ENCODE results near the gene SCN4B. TPM values are rescaled to one million over a fixed set of nuclear protein-coding genes. Genes with fewer than 3 reads are reported as not detected.

SCN4B gene
- total RNA-seq, 2 experiments from 2014 or later: 0.17 TPM; not detected in 1

- H3K27me3 Mint-ChIP-seq: peaks cover 13% of the 10 kb centered on the region
- no peaks in the 10 kb centered on the region for H3K36me3 Mint-ChIP-seq
- H3K27ac Mint-ChIP-seq: no peak overlapping the region
- H3K4me1 Mint-ChIP-seq: peaks cover 1% of the 10 kb centered on the region
- DNase-seq (no peak), ATAC-seq (ENCODE audit: low read depth) (no peak)
- no peaks in the 10 kb centered on the region for H3K9me3 Mint-ChIP-seq
- POLR2A ChIA-PET: no interaction called here
- no peak overlapping the region for H3K4me3 Mint-ChIP-seq
Observed at GRCh38 chr11:118169300-118170140, 16.9 kb upstream of the SCN4B start.

- POLR2A ChIA-PET: no interaction called here
- Mint-ChIP-seq H3K27ac (no peak overlapping the region), H3K4me3 (no peak overlapping the region), H3K27me3 (peaks cover 16% of the 10 kb centered on the region), H3K9me3 (no peaks in the 10 kb centered on the region), H3K36me3 (no peaks in the 10 kb centered on the region), H3K4me1 (peaks cover 1% of the 10 kb centered on the region)
- no peak for DNase-seq
- no peak for ATAC-seq (ENCODE audit: low read depth)
Observed at GRCh38 chr11:118168751-118169150, 16.1 kb upstream of the SCN4B start.

DNA sequence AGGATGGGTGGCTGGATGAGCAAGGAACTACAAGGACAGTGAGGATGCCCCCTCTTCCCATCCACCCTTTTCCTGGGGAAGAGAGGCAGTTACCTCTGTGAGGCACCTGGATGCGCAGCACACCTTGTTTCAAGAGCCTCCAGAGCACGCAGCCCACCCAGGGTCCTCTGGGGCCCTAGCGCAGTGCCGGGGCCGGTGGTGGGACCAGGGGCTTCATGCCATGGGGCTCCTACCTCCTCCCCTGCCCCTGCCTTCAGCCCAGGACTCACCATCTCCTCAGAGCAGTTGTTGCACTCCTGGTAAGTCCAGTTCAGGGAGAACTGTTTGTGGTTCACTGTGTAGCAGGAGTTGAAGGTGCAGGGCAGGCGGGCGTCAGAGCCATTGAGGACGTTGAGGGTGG, 15.7 kb upstream of the SCN4B start:
- H3K4me1 Mint-ChIP-seq: peaks cover 1% of the 10 kb centered on the region
- H3K4me3 Mint-ChIP-seq: no peak overlapping the region
- POLR2A ChIA-PET: no interaction called here
- H3K27ac Mint-ChIP-seq: no peak overlapping the region
- DNase-seq (no peak), ATAC-seq (ENCODE audit: low read depth) (no peak)
- peaks cover 19% of the 10 kb centered on the region for H3K27me3 Mint-ChIP-seq
- H3K9me3 Mint-ChIP-seq: no peaks in the 10 kb centered on the region
- H3K36me3 Mint-ChIP-seq: no peaks in the 10 kb centered on the region

DNA sequence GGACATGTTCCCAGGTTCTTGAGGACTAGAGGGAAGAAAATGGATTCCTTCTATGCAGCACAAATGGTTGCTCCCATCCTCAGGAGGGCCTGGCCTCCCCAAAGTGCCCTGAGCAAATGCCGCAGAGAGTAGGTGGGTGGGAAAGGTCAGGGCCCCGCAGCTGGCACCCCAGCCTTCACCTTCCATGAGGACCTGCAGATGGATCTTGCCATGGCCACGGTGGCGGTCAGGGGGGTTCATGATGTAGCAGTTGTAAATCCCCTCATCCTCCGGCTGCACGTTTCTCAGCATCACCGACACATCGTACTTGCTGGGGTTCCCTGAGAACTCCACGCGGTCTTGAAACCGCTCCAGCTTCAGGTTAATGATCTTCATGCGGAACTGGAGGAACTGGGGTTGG, 15.3 kb upstream of the SCN4B start:
- peaks cover 23% of the 10 kb centered on the region for H3K27me3 Mint-ChIP-seq
- no peak overlapping the region for H3K27ac Mint-ChIP-seq
- no peak overlapping the region for H3K4me3 Mint-ChIP-seq
- no peak for DNase-seq
- peaks cover 1% of the 10 kb centered on the region for H3K4me1 Mint-ChIP-seq
- POLR2A ChIA-PET: no interaction called here
- ATAC-seq (ENCODE audit: low read depth): no peak
- H3K36me3 Mint-ChIP-seq: no peaks in the 10 kb centered on the region
- no peaks in the 10 kb centered on the region for H3K9me3 Mint-ChIP-seq

DNA sequence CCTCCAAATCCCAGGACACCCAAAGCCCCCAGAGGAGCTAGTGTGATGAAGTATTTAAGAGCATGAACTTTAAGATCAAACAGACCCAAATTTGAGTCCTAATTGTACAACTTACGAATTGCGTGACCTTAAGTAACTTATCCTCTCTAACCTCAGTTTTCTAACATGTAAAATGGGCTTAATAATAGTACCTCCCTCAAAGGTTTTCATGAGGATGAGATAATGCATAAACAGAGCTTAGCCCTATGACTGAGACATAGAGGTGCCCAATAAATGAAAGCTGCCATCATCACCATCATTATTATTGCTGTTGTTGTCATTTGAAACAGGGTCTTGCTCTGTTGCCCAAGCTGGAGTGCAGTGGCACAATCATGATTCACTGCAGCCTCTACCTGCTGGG, 14.6 kb upstream of the SCN4B start:
- Mint-ChIP-seq H3K9me3 (no peaks in the 10 kb centered on the region), H3K4me3 (no peak overlapping the region), H3K4me1 (peaks cover 1% of the 10 kb centered on the region), H3K27me3 (peaks cover 27% of the 10 kb centered on the region), H3K27ac (no peak overlapping the region), H3K36me3 (no peaks in the 10 kb centered on the region)
- POLR2A ChIA-PET: no interaction called here
- no peak for ATAC-seq (ENCODE audit: low read depth)
- DNase-seq: no peak

DNA sequence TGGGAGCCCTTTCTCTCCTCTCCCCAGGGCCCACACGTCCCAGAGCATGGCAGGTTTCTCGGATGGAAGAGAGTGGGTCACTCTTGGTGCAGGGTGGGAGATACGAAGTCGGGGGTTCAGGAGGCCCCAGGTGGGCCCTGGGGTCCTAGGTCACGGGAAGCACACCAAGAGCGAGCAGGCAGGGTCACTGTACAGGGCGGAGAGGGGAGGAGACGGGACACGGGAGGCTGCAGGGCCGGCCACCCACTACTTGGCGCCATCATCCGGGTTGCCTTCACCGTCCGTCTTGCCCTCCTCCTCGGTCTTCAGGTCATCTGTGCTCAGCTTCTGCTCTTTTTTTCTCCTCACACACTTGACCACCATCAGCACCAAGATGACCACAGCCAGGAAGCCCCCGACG, 14.0 kb upstream of the SCN4B start:
- ATAC-seq (ENCODE audit: low read depth) (no peak), DNase-seq (no peak)
- H3K4me3 Mint-ChIP-seq: no peak overlapping the region
- peaks cover under 1% of the 10 kb centered on the region for H3K4me1 Mint-ChIP-seq
- POLR2A ChIA-PET: no interaction called here
- no peak overlapping the region for H3K27ac Mint-ChIP-seq
- H3K36me3 Mint-ChIP-seq: no peaks in the 10 kb centered on the region
- no peaks in the 10 kb centered on the region for H3K9me3 Mint-ChIP-seq
- peaks cover 32% of the 10 kb centered on the region for H3K27me3 Mint-ChIP-seq

DNA sequence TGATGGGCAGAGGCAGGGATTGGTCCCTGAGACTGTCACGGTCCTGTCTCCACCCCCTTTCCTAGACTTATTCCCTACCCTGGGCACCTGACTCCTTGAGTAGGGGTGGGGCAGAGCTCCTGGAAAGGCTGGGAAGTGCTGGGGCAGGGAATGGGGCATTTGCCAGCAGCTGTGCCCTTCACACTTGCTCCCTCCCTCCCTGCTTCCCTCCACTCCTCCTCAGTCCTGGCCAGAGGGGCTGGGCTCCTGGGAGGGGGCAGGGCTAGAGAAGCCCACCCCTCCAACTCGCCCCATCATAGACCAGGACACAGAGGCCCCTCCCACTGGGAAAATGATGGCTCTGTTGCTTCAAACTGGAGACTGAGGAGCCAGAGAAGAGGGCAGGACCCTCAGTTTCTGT, 12.3 kb upstream of the SCN4B start:
- peaks cover 38% of the 10 kb centered on the region for H3K27me3 Mint-ChIP-seq
- DNase-seq (no peak), ATAC-seq (ENCODE audit: low read depth) (no peak)
- H3K4me1 Mint-ChIP-seq: no peaks in the 10 kb centered on the region
- no peak overlapping the region for H3K27ac Mint-ChIP-seq
- H3K9me3 Mint-ChIP-seq: no peaks in the 10 kb centered on the region
- POLR2A ChIA-PET: no interaction called here
- H3K36me3 Mint-ChIP-seq: no peaks in the 10 kb centered on the region
- no peak overlapping the region for H3K4me3 Mint-ChIP-seq

- Mint-ChIP-seq H3K9me3 (no peaks in the 10 kb centered on the region), H3K4me3 (no peak overlapping the region), H3K36me3 (no peaks in the 10 kb centered on the region), H3K27me3 (peaks cover 41% of the 10 kb centered on the region), H3K27ac (no peak overlapping the region), H3K4me1 (no peaks in the 10 kb centered on the region)
- no peak for DNase-seq
- ATAC-seq (ENCODE audit: low read depth): no peak
- POLR2A ChIA-PET: no interaction called here
Observed at GRCh38 chr11:118163494-118163893, 10.9 kb upstream of the SCN4B start.

- no peak for ATAC-seq (ENCODE audit: low read depth)
- H3K9me3 Mint-ChIP-seq: no peaks in the 10 kb centered on the region
Observed at GRCh38 chr11:118162846-118163245, 10.2 kb upstream of the SCN4B start.

GRCh38 chr11:118161786-118162185, 9.2 kb upstream of the SCN4B start:
- POLR2A ChIA-PET: no interaction called here
- DNase-seq (no peak), ATAC-seq (ENCODE audit: low read depth) (no peak)
- Mint-ChIP-seq H3K36me3 (no peaks in the 10 kb centered on the region), H3K4me3 (no peak overlapping the region), H3K27ac (no peak overlapping the region), H3K27me3 (peaks cover 52% of the 10 kb centered on the region), H3K9me3 (no peaks in the 10 kb centered on the region), H3K4me1 (peaks cover 7% of the 10 kb centered on the region)

More at GRCh38 chr11:118162846-118163245, 10.2 kb upstream of the SCN4B start:
- POLR2A ChIA-PET: no interaction called here
- H3K4me1 Mint-ChIP-seq: peaks cover under 1% of the 10 kb centered on the region
- H3K27me3 Mint-ChIP-seq: peaks cover 45% of the 10 kb centered on the region
- H3K4me3 Mint-ChIP-seq: no peak overlapping the region
- H3K27ac Mint-ChIP-seq: no peak overlapping the region
- H3K36me3 Mint-ChIP-seq: no peaks in the 10 kb centered on the region
- no peak for DNase-seq

DNA sequence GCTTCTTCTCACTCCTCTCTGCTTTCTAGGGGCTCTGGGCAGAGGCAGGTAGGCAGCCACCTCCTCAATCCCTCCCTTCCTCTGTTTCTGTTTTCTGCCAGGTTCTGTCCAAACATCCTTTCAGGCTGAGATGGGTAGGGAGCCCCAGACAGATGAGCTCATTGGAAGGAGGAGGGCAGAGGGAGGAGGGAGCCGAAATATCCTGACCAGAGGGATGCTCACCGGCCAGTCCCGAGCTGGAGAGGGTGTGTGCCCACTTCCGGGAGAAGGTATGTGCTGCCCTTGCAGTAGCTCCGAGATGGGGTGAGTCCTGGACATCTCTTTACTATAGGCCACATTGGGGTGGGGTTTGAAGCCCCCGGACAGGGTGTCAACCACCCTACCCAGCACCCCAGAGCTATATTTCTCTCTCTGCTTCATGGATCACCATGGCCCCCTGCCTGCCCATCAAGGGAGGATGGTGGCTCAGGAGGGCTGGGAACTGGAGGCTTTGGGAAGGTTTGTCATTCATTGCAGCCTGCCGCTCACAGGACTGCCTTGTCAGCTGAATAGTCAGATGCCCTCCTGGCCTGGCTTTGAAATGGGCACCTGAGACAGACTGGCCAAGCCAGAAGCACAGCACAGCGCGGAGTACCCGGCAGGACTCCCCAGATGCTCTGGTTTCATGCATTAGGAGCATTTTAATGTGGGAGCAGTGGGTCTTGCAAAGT, 4.7 kb upstream of the SCN4B start:
- Mint-ChIP-seq H3K9me3 (no peaks in the 10 kb centered on the region), H3K36me3 (no peaks in the 10 kb centered on the region), H3K27ac (no peak overlapping the region), H3K4me1 (peaks cover 17% of the 10 kb centered on the region), H3K4me3 (no peak overlapping the region), H3K27me3 (peaks cover 77% of the 10 kb centered on the region)
- ATAC-seq (ENCODE audit: low read depth) (no peak), DNase-seq (no peak)
- POLR2A ChIA-PET: interaction anchor here (1.2 kb wide), 1 partner anchor 14 kb away, joined by 3 read pairs; no protein-coding TSS in a partner anchor

DNA sequence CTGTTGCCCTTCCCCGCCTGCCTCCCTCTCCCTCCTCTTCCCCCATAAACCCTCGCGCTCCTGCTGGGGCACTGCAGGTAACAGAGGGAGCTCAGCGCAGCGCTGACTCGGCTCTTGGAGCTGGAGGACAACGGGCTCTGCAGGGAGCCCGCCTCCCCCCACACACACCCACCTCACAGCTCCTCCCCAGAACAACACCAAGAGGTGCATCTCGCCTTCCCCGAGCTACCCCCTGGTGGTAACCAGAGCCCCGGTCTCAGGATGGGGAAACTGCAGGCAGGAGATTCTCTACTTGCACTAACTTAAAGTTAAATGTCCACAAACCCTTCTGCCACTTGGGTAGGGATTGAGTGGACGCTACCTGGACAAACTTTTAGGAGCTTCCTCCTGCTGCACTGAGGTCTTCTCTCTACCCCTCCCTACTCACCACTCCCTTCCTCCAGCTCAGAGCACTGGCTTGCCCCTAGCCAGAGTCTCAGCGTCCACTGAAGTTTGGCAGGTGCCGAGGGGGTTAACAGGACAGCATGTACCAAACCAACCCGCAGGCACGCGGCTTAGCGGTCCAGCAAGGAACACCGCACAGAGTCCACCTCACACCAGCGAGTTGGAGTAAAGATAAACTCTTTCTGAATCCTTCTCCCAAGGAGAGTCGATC, 4.0 kb upstream of the SCN4B start:
- Mint-ChIP-seq H3K4me3 (peak overlapping the region; percentile 62), H3K27me3 (peaks cover 77% of the 10 kb centered on the region), H3K27ac (no peak overlapping the region), H3K9me3 (no peaks in the 10 kb centered on the region), H3K36me3 (no peaks in the 10 kb centered on the region), H3K4me1 (peaks cover 17% of the 10 kb centered on the region)
- ATAC-seq (ENCODE audit: low read depth) (peak; percentile 70), DNase-seq (no peak)
- POLR2A ChIA-PET: interaction anchor here (0.9 to 1.2 kb wide), 3 partner anchors 12 to 15 kb away, joined by 3 read pairs; no protein-coding TSS in a partner anchor

GRCh38 chr11:118155776-118156530, 3.3 kb upstream of the SCN4B start:
- Mint-ChIP-seq H3K27ac (no peak overlapping the region), H3K27me3 (peaks cover 80% of the 10 kb centered on the region), H3K36me3 (no peaks in the 10 kb centered on the region), H3K4me1 (peaks cover 17% of the 10 kb centered on the region), H3K4me3 (no peak overlapping the region), H3K9me3 (no peaks in the 10 kb centered on the region)
- ATAC-seq (ENCODE audit: low read depth) (no peak), DNase-seq (no peak)
- POLR2A ChIA-PET: interaction anchor here (0.9 to 1.2 kb wide), 3 partner anchors 12 to 16 kb away, joined by 3 read pairs; no protein-coding TSS in a partner anchor
